ENCODE data around the gene CTNNA3. TPM values are rescaled to one million over a fixed set of nuclear protein-coding genes. Genes with fewer than 3 reads are reported as not detected.

Gene CTNNA3
- total RNA-seq, 4 donors from 2014 or later, result 0.68 to 75.2 (median 1.4) TPM

GRCh38 chr10:65950075-65950474 lies 1745.9 kb downstream of the CTNNA3 start:
- no peaks in the 10 kb centered on the region for H3K9me3 ChIP-seq
- no peak for DNase-seq
- H3K27me3 ChIP-seq, result no peaks in the 10 kb centered on the region
- H3K4me3 ChIP-seq, result no peak overlapping the region
- no peaks in the 10 kb centered on the region for H3K36me3 ChIP-seq
- 49 to 58% methylated on average over 2 of the region's 2 CpGs for WGBS, 2 donors (ENCODE audit: low coverage in 1 of 2)
- H3K4me1 ChIP-seq, result no peaks in the 10 kb centered on the region
- in situ Hi-C loops (cut with MboI; ENCODE audit: low pct_ligation_motif_present in 1 of 4, low pct_unique_long_range_greater_than_20kb in 1 of 4, low sequenced_read_pairs in 3 of 4) (no loop called here), intact Hi-C loops (cut with DNase I; ENCODE audit: low total_unique reads) (no loop called here)
- TF ChIP-seq CTCF (IDR thresholded peaks at IDR 0.05), result no peak
- no peak for TF ChIP-seq POLR2AphosphoS5 (IDR thresholded peaks at IDR 0.05)
- no peak for TF ChIP-seq EP300 (IDR thresholded peaks at IDR 0.05; ENCODE audit: low read depth)
- TF ChIP-seq POLR2A (IDR thresholded peaks at IDR 0.05), result no peak
- H3K27ac ChIP-seq, result no peak overlapping the region

GRCh38 chr10:65949526-65949925 lies 1746.5 kb downstream of the CTNNA3 start:
- H3K27me3 ChIP-seq, result no peaks in the 10 kb centered on the region
- TF ChIP-seq POLR2A (IDR thresholded peaks at IDR 0.05) (no peak), CTCF (IDR thresholded peaks at IDR 0.05) (no peak), POLR2AphosphoS5 (IDR thresholded peaks at IDR 0.05) (no peak), EP300 (IDR thresholded peaks at IDR 0.05; ENCODE audit: low read depth) (no peak)
- WGBS, 2 donors (ENCODE audit: low coverage in 1 of 2), result 43% methylated on average over 2 of the region's 2 CpGs; no CpG with 5 or more reads in 1 of the 2 donors
- H3K9me3 ChIP-seq, result no peaks in the 10 kb centered on the region
- intact Hi-C loops (cut with DNase I; ENCODE audit: low total_unique reads) (no loop called here), in situ Hi-C loops (cut with MboI; ENCODE audit: low pct_ligation_motif_present in 1 of 4, low pct_unique_long_range_greater_than_20kb in 1 of 4, low sequenced_read_pairs in 3 of 4) (no loop called here)
- no peak overlapping the region for H3K4me3 ChIP-seq
- H3K4me1 ChIP-seq, result no peaks in the 10 kb centered on the region
- no peak for DNase-seq
- no peaks in the 10 kb centered on the region for H3K36me3 ChIP-seq
- no peak overlapping the region for H3K27ac ChIP-seq

GRCh38 chr10:65945061-65945460 lies 1750.9 kb downstream of the CTNNA3 start:
- Histone ChIP-seq H3K9me3 (no peaks in the 10 kb centered on the region), H3K27me3 (no peaks in the 10 kb centered on the region), H3K4me3 (no peak overlapping the region), H3K4me1 (no peaks in the 10 kb centered on the region), H3K36me3 (no peaks in the 10 kb centered on the region), H3K27ac (no peak overlapping the region)
- TF ChIP-seq POLR2A (IDR thresholded peaks at IDR 0.05), result no peak
- WGBS, 2 donors (ENCODE audit: low coverage in 1 of 2), result 81 to 92% methylated on average over 3 of the region's 3 CpGs
- DNase-seq, result no peak
- in situ Hi-C loops (cut with MboI; ENCODE audit: low pct_ligation_motif_present in 1 of 4, low pct_unique_long_range_greater_than_20kb in 1 of 4, low sequenced_read_pairs in 3 of 4), result no loop called here
- intact Hi-C loops (cut with DNase I; ENCODE audit: low total_unique reads), result no loop called here

- H3K27ac ChIP-seq, result no peak overlapping the region
- WGBS, 2 donors (ENCODE audit: low coverage in 1 of 2), result 74 to 93% methylated on average over 2 of the region's 2 CpGs
- H3K9me3 ChIP-seq, result no peaks in the 10 kb centered on the region
- H3K27me3 ChIP-seq, result no peaks in the 10 kb centered on the region
- TF ChIP-seq POLR2AphosphoS5 (IDR thresholded peaks at IDR 0.05), result no peak
- no peak for TF ChIP-seq POLR2A (IDR thresholded peaks at IDR 0.05)
- no peak for TF ChIP-seq EP300 (IDR thresholded peaks at IDR 0.05; ENCODE audit: low read depth)
- no peak for TF ChIP-seq CTCF (IDR thresholded peaks at IDR 0.05)
- no peaks in the 10 kb centered on the region for H3K36me3 ChIP-seq
- in situ Hi-C loops (cut with MboI; ENCODE audit: low pct_ligation_motif_present in 1 of 4, low pct_unique_long_range_greater_than_20kb in 1 of 4, low sequenced_read_pairs in 3 of 4) (no loop called here), intact Hi-C loops (cut with DNase I; ENCODE audit: low total_unique reads) (no loop called here)
- H3K4me1 ChIP-seq, result no peaks in the 10 kb centered on the region
- no peak for DNase-seq
- no peak overlapping the region for H3K4me3 ChIP-seq
Observed at GRCh38 chr10:65943451-65943850, 1752.5 kb downstream of the CTNNA3 start.
